HL-60 (cell line): ENCODE data around the gene TNFAIP8L3.

Source experiments
- DNase-seq, 2 experiments: peaks; one replicate each; pipeline ENCODE4 v3.0.0-alpha.2; 2010 to 2020; ENCODE audit warnings: low read depth in 1 of 2, low spot score in 1 of 2
- H3K27ac ChIP-seq: fragments of 250-450 bp; sonication (Bioruptor Pico); replicated peaks from 2 replicates; pipeline ENCODE4 v1.5.1; 2020; ENCODE audit warnings: mild to moderate bottlenecking, moderate library complexity
- H3K27me3 ChIP-seq: fragments of 250-450 bp; sonication (Bioruptor Pico); 2 replicates; pipeline ENCODE4 v1.5.1; 2021; ENCODE audit warnings: mild to moderate bottlenecking, moderate library complexity; ENCODE audit not compliant: insufficient read depth, poor library complexity, severe bottlenecking
- H3K4me3 ChIP-seq: replicated peaks from 2 replicates; pipeline ENCODE4 v1.5.1; 2011; ENCODE audit warnings: mild to moderate bottlenecking, control low read depth, low read length; ENCODE audit not compliant: insufficient read depth
- GABPA ChIP-seq: IDR thresholded peaks from 2 replicates; pipeline ENCODE4 v1.6.1; 2012; ENCODE audit warnings: low read depth
- POLR2AphosphoS5 ChIP-seq: IDR thresholded peaks from 2 replicates; pipeline ENCODE4 v1.6.1; 2012; ENCODE audit warnings: low read depth
- SPI1 ChIP-seq: IDR thresholded peaks from 2 replicates; pipeline ENCODE4 v1.6.1; 2012; ENCODE audit warnings: low read depth, mild to moderate bottlenecking, borderline replicate concordance
- TF ChIP-seq, protein P1 (sequence below): IDR thresholded peaks from one replicate; pipeline ENCODE4 v1.5.1; 2011; ENCODE audit warnings: low read length, control low read depth, inconsistent platforms; ENCODE audit not compliant: insufficient read depth
- TF ChIP-seq, protein P2 (sequence below): IDR thresholded peaks from 2 replicates; pipeline ENCODE4 v1.6.1; 2012; ENCODE audit warnings: low read depth; ENCODE audit not compliant: insufficient replicate concordance

TNFAIP8L3 gene

DNA sequence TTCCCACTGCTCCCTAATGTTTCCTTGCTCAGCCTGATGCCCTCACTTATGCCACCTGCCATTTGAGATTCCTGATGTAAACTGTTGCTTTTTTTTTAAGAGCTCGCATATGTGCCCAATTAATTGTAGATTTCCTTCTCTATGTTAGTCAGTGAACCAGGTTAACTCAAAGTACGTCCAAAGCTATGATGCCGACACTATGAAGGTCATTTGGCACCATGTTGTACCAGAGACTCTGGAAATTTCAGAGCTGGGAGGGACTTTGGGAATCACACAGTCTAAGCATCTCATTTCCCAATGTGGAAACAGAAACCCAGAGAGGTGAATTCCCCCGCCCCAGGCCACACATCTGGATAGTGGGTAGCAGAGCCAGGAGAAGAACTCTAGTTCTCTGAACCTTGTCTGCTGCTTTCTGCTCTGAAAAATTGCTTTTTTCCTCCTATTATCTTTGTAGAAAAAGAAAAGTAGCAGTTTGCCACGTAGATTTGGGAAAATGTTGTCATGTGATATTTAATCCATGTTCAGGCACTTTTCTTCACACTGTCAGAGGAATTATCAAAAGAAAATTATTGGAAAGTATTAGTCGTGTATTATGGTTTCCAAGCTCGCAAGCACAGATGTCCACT, 38.5 kb upstream of the TNFAIP8L3 start:
- Histone ChIP-seq H3K4me3 (no peak overlapping the region), H3K27me3 (no peaks in the 10 kb centered on the region), H3K27ac (no peak overlapping the region)
- TF ChIP-seq, protein P1, sequence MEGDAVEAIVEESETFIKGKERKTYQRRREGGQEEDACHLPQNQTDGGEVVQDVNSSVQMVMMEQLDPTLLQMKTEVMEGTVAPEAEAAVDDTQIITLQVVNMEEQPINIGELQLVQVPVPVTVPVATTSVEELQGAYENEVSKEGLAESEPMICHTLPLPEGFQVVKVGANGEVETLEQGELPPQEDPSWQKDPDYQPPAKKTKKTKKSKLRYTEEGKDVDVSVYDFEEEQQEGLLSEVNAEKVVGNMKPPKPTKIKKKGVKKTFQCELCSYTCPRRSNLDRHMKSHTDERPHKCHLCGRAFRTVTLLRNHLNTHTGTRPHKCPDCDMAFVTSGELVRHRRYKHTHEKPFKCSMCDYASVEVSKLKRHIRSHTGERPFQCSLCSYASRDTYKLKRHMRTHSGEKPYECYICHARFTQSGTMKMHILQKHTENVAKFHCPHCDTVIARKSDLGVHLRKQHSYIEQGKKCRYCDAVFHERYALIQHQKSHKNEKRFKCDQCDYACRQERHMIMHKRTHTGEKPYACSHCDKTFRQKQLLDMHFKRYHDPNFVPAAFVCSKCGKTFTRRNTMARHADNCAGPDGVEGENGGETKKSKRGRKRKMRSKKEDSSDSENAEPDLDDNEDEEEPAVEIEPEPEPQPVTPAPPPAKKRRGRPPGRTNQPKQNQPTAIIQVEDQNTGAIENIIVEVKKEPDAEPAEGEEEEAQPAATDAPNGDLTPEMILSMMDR = no peak
- TF ChIP-seq SPI1 (no peak), POLR2AphosphoS5 (no peak), GABPA (no peak)
- TF ChIP-seq, protein P2, sequence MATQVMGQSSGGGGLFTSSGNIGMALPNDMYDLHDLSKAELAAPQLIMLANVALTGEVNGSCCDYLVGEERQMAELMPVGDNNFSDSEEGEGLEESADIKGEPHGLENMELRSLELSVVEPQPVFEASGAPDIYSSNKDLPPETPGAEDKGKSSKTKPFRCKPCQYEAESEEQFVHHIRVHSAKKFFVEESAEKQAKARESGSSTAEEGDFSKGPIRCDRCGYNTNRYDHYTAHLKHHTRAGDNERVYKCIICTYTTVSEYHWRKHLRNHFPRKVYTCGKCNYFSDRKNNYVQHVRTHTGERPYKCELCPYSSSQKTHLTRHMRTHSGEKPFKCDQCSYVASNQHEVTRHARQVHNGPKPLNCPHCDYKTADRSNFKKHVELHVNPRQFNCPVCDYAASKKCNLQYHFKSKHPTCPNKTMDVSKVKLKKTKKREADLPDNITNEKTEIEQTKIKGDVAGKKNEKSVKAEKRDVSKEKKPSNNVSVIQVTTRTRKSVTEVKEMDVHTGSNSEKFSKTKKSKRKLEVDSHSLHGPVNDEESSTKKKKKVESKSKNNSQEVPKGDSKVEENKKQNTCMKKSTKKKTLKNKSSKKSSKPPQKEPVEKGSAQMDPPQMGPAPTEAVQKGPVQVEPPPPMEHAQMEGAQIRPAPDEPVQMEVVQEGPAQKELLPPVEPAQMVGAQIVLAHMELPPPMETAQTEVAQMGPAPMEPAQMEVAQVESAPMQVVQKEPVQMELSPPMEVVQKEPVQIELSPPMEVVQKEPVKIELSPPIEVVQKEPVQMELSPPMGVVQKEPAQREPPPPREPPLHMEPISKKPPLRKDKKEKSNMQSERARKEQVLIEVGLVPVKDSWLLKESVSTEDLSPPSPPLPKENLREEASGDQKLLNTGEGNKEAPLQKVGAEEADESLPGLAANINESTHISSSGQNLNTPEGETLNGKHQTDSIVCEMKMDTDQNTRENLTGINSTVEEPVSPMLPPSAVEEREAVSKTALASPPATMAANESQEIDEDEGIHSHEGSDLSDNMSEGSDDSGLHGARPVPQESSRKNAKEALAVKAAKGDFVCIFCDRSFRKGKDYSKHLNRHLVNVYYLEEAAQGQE = no peak
- no peak for DNase-seq

DNA sequence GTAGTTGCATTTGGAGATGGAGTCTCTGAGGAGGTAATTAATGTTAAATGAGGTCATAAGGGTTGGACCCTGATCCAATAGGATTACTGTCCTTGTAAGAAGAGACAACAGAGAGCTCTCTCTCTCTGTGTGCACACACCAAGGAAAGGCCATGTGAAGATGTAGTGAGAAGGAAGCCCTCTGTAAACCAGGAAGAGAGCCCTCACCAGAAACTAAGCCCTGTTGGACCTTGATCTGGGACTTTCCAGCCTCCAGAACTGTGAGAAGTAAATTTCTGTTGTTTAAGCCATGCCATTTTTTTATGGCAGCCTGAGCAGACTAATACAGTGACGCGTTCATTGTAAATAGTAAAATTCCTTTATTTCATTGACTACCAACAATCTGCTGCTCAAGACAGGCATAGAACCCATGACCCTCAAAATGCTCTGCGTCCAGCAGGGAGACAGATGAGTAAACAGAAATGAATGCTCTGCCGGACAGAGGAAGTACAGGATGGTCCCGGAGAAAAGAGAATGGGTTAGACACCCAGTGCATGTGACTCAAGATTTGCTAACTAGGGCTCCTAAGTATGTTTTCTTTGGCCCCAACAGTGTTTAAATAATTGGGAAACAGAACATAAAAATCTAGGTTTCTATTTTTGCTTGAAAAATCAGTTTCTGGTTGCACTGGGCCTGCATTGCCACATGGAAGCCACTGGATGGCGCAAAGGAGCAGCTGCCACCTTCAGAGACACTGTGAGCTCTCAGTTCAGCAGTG, 37.9 kb upstream of the TNFAIP8L3 start:
- TF ChIP-seq SPI1 = no peak
- TF ChIP-seq, protein P1 = peak; percentile 96
- DNase-seq = peak in 1 of 2 experiments; percentile 19
- no peaks in the 10 kb centered on the region for H3K27me3 ChIP-seq
- H3K4me3 ChIP-seq = no peak overlapping the region
- no peak overlapping the region for H3K27ac ChIP-seq

DNA sequence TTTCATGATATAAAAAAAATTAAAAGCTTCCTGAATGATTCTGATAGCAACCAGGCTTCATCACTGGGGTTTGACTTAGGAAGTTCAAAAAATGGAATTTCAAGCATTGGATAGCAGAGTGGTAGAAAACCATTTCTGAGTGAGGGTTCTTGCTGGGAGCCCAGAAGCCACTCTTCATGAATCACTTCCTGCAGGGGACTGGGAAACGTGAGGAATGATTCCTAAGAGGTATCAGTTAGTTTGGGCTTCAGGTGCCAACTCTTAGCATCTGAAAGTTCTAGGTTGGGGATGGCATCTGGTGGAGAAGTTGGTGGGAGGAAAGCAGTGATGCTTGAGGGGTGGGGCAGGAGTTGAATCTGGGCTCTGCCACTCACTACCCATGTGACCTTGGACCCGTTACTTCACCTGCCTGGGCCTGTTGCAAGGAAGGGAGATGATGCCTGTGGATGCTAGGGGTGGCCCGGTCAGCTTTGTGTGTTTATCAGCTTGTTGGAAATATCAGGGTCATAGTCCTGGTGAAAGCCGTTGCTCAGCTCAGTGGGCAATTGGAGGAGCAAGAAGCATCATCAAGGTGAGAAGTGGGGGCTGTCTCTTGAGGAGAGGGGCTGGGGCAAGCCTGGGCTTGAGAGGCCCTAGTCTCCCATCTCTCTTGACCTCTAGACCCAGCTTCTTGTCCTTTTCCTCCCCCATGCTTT, 37.0 kb upstream of the TNFAIP8L3 start:
- H3K4me3 ChIP-seq = no peak overlapping the region
- TF ChIP-seq, protein P1 = no peak
- TF ChIP-seq, protein P2 = no peak
- TF ChIP-seq GABPA = no peak
- no peak for TF ChIP-seq SPI1
- TF ChIP-seq POLR2AphosphoS5 = no peak
- DNase-seq = no peak
- H3K27ac ChIP-seq = no peak overlapping the region
- H3K27me3 ChIP-seq = no peaks in the 10 kb centered on the region
